GM20431 (cell line): ENCODE results near the gene MESD.

Experiments
- in situ Hi-C: fragments of 300-500 bp; cut with MseI, MboI; formaldehyde crosslinking; loops from one replicate; pipeline ENCODE4 v1.15.0; 2020; ENCODE audit warnings: low sequenced_read_pairs; ENCODE audit not compliant: unreplicated experiment

Gene MESD

DNA sequence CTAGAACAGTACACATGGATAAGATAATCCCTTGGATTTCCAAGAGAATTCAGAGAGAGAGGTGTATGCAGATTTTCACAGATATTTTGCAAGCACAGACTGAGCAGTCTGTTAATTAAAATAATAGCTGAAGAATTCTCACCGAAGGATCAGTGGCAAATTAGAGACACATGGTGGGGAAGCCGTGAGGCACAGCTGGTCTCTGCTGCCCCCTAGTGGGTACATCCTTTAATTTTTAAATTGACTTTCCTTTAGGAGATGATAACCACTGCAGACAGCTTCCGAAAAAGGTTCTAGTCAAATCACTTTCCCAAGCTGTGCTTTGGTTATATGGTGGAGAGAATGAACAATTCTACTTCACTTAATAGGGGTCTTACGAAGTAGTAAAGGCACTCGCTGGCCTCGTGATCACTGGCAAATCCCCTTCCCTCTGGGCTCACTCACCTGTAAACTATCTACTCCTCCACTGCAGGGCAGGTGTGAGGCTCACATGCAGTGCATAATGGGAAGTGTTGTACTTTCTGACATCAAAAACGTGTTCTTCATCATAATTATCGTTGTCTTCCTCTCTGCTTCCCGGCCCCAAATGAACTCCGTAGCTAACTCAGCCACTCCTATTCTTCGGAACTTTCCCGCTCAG is 19.5 kb downstream of the MESD start:
- in situ Hi-C loops = loop anchor here (25.0 kb wide), 1 partner anchor 508 kb away; no protein-coding TSS in a partner anchor

DNA sequence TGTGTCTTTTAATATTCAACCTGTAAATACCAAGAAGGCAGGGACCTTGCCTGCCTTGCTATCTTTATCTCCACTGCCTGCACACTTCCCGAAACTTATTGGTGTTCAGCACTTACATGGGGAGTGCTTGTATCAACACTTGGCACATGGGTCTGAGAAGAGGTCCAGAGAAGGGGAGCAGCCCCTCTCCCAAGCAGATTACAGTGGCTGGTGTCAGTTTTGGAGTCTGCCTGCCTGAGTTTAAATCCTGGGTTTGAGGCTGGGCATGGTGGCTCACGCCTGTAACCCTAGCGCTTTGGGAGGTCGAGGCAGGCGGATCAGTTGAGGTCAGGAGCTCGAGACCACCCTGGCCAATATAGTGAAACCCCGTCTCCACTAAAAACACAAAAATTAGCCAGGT is 20.3 kb downstream of the MESD start:
- in situ Hi-C loops = loop anchor here (25.0 kb wide), 1 partner anchor 507 kb away; no protein-coding TSS in a partner anchor

- in situ Hi-C loops = loop anchor here (25.0 kb wide), 1 partner anchor 506 kb away; no protein-coding TSS in a partner anchor
Measured at GRCh38 chr15:80967991-80968510, 21.6 kb downstream of the MESD start.

DNA sequence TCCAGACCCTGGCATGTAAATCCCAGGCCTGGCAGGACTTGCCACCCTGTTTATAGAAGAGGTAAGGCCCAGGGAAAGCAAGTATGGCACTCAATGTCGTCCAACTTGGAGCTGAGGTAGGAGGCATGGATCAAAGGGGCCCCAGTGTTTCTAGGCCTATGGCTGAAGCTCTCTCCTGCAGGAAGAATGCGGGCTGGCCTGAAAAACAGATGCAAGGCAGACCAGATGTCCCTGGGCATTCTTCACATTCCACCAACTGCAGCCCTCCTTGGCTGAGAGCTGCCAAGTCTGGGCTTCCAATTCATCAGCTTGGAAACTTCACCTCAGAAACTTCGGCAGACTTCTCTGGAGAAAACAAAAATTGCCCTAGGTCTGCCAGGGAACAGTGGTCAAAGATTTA is 22.2 kb downstream of the MESD start:
- in situ Hi-C loops = loop anchor here (25.0 kb wide), 1 partner anchor 505 kb away; no protein-coding TSS in a partner anchor

DNA sequence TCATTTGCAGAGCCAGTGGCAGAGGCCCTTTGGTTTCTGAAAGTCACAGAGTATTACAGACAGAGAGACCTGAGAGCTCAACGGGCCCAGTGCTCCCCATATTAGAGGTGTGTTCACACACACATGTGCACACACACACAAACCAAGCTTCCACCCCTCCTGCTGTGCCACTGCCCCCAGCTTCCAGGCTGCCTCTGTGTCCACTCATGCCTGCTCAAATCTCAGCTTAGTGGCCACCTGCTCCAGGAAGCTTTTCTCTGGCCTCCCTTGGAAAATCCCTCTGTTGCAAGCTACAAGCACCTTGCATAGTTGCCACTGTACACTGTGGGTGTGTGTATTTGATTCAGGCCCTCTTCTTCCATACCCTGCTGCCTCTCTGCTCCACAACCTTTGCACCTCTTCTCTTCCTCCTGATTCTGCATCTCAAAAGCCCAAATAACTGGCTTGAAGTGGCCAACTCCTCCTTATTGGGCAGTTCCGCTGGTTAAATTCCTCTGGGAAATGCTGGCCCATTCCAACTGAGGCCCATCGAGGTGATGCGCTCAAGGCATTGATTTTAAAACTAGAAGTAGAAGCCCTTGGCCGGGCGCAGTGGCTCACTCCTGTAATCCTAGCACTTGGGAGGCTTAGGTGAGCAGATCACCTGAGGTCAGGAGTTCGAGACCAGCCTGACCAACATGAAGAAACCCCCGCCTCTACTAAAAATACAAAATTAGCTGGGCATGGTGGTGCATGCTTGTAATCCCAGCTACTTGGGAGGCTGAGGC is 23.0 kb downstream of the MESD start:
- in situ Hi-C loops = loop anchor here (25.0 kb wide), 1 partner anchor 504 kb away; no protein-coding TSS in a partner anchor

GRCh38 chr15:80965454-80965853 is 24.2 kb downstream of the MESD start:
- in situ Hi-C loops = loop anchor here (25.0 kb wide), 1 partner anchor 503 kb away; no protein-coding TSS in a partner anchor

GRCh38 chr15:80958818-80959495 is 30.7 kb downstream of the MESD start:
- in situ Hi-C loops = loop anchor here (25.0 kb wide), 1 partner anchor 497 kb away; no protein-coding TSS in a partner anchor

- in situ Hi-C loops = loop anchor here (25.0 kb wide), 1 partner anchor 496 kb away; no protein-coding TSS in a partner anchor
Measured at GRCh38 chr15:80957976-80958375, 31.6 kb downstream of the MESD start.

- in situ Hi-C loops = loop anchor here (25.0 kb wide), 1 partner anchor 495 kb away; no protein-coding TSS in a partner anchor
Measured at GRCh38 chr15:80957556-80957955, 32.1 kb downstream of the MESD start.

GRCh38 chr15:80955571-80956452 is 33.8 kb downstream of the MESD start:
- in situ Hi-C loops = loop anchor here (25.0 kb wide), 1 partner anchor 494 kb away; no protein-coding TSS in a partner anchor

DNA sequence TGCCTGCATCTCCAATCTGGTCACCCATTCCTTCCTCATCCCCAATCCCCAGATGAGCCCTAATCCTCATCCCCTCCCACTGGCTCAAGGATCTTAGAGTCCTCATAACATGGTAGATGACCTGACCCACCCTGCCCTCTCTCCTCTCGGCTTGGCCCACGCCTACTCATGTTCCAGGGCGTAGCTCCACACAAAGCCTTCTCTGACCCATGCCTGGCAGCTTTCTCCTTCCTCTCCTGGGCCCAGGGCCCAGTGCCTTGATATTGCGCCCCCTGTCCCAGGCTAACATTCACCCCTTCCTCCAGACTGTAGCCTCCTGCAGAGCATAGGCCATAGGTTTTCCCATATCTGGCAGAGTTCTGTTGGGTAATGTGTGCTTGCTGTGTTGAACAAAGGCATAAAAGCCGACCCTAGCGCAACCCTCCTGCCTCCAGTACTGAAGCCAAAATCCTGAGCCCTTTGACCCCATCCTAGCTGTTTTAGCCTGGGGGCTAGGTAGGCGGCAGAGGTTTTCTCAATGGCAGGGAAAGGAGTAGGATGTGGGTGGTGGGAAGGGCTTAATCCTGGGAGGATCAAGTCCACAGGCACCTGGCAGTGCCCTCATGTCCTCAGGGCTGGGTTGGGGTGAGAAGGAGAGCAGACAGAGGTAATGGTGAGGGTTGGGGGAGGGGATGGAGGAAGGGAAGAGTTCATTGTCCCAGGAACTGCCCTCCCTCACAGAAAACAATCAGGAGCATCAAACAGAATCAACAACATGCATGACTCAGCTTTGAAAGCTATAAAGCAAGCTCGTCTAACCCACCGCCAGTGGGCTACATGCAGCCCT is 35.5 kb downstream of the MESD start:
- in situ Hi-C loops = loop anchor here (25.0 kb wide), 1 partner anchor 492 kb away; no protein-coding TSS in a partner anchor

DNA sequence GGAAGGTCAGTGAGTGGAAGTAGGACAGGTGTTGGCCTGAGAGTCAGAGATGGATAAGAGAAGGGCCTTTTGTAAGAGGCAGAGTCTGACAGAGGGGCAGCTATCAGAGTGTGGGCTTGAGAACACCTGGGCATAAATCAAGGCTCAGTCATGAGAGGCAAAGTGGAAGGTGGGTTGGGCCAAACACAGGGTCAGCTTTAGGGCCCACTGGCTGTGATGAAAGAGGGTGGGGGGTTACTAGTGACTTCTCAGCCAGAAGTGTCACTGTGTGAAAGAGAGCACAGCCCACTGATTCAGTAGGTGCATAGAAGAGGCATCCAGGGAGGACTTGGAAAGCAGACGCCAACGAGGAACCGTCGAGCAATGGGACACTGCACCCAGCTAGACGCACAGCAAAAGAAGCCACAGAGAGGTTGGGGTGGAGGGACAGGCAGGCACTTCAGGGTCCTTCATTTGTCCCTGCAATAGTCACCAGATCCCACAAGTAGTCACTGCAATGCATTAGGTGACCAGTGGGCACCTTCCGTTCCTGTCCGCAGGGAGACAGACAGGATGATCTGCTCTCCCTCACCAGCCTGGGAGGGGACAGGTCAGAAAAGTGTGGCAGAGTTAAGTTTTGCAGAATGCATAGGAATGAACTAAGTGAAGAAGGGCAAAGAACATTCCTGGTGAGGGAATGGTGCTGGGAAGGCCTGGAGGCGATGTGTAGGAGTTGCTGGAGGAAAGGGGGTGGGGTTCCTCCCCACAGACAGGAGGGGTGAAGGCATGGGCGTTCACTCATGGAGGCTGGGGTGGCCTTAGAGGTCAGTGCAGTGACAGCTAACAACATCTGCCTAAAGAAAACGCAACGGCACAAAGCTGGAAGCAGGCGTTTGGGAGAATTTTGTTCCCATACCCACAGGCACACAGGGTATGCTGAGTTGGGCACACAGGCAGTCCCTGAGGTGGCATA is 36.3 kb downstream of the MESD start:
- in situ Hi-C loops = loop anchor here (25.0 kb wide), 1 partner anchor 491 kb away; no protein-coding TSS in a partner anchor

DNA sequence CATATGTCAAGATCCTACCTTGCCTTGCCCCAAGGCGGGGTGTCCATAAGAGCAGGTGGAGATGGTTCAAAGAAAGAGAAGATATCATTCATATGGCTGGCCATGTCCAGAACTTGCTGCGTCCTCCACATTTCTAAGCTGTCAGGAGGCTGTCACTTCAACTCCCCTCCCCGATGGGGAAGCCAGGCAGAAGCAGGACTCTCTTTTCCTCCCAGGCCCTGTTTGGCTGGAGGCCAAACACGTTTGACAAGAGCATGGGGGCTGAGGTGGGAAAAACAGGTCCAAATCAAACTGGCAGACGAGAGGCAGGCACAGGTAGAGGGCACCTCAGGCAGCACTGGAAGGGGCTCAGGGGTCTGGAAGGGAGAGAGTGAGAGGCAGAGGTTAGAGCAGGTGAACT is 37.7 kb downstream of the MESD start:
- in situ Hi-C loops = loop anchor here (25.0 kb wide), 1 partner anchor 490 kb away; no protein-coding TSS in a partner anchor

DNA sequence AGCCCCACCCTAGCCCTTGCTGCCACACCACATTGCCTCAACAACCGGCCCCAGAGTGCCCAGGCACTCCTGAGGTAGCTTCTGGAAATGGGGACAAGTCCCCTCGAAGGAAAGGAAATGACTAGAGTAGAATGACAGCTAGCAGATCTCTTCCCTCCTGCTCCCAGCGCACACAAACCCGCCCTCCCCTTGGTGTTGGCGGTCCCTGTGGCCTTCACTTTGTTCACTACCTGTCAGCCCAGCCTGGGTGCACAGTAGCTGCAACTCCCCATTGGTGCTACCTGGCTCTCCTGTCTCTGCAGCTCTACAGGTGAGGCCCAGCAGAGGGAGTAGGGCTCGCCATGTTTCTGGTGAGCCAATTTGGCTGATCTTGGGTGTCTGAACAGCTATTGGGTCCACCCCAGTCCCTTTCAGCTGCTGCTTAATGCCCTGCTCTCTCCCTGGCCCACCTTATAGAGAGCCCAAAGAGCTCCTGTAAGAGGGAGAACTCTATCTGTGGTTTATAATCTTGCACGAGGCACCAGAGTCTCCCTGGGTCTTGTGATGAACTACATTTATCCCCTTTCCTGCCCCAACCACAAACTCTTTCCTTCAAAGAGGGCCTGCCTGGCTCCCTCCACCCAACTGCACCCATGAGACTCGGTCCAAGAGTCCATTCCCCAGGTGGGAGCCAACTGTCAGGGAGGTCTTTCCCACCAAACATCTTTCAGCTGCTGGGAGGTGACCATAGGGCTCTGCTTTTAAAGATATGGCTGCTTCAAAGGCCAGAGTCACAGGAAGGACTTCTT is 39.1 kb downstream of the MESD start:
- in situ Hi-C loops = loop anchor here (25.0 kb wide), 1 partner anchor 488 kb away; no protein-coding TSS in a partner anchor

- in situ Hi-C loops = loop anchor here (25.0 kb wide), 1 partner anchor 487 kb away; no protein-coding TSS in a partner anchor
Measured at GRCh38 chr15:80949756-80950155, 39.9 kb downstream of the MESD start.

- in situ Hi-C loops = no loop called here
Measured at GRCh38 chr15:80948651-80949292, 40.8 kb downstream of the MESD start.
